HG03469 (cell line): Measurements from ENCODE around the gene MCAT.

Experiments
- ATAC-seq: cut with Tn5 transposase; IDR thresholded peaks from one replicate; pipeline ENCODE4 v1.9.1; 2021; ENCODE audit warnings: mild to moderate bottlenecking, moderate library complexity, moderate number of reproducible peaks; ENCODE audit not compliant: unreplicated experiment

The MCAT gene, protein sequence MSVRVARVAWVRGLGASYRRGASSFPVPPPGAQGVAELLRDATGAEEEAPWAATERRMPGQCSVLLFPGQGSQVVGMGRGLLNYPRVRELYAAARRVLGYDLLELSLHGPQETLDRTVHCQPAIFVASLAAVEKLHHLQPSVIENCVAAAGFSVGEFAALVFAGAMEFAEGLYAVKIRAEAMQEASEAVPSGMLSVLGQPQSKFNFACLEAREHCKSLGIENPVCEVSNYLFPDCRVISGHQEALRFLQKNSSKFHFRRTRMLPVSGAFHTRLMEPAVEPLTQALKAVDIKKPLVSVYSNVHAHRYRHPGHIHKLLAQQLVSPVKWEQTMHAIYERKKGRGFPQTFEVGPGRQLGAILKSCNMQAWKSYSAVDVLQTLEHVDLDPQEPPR

DNA sequence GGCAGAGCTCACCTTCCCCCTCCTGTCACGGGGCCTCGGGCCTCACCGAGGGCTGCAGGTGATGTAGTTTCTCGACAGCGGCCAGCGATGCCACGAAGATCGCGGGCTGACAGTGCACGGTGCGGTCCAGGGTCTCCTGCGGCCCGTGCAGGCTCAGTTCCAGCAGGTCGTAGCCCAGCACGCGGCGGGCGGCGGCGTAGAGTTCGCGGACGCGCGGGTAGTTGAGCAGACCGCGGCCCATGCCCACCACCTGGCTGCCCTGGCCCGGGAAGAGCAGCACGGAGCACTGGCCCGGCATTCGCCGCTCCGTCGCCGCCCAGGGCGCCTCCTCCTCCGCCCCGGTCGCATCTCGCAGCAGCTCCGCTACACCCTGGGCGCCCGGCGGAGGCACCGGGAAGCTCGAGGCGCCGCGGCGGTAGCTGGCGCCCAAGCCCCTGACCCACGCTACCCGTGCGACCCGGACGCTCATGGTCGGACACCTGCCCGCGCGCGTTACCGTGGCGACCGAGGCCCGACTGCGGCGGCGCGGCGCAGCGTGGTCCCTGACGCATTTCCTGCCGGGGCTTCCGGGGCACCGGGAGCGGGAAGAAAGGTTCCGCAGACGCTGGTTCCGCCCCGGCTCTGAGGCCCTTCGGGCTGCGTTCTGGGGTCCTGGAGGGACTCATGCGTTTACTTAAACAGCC is at the start of gene MCAT:
Gene MCAT, minus strand, starts transcription at position 519 of the 683 bp plus-strand sequence. Its CDS starts 50 bp downstream, at position 469.
- no peak for ATAC-seq

DNA sequence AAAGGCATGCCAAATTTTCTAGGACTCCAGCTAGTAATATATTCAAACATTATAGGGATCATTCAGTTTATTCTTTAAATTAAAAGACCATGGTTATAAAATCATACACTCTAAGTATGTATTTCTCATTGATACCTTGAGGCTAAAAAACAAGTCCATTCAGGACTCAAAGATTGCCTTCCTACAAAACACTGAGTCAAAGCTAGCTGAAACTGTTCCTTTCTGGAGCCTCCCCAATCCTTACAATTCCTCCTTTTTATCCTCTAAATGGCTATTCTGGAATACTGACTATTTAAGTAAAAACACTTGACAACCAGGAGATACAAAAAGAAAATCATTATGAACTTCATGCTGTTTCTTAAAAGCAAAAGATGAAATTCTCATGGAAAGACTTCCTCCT is 48.6 kb upstream of the MCAT start:
- ATAC-seq, result no peak

DNA sequence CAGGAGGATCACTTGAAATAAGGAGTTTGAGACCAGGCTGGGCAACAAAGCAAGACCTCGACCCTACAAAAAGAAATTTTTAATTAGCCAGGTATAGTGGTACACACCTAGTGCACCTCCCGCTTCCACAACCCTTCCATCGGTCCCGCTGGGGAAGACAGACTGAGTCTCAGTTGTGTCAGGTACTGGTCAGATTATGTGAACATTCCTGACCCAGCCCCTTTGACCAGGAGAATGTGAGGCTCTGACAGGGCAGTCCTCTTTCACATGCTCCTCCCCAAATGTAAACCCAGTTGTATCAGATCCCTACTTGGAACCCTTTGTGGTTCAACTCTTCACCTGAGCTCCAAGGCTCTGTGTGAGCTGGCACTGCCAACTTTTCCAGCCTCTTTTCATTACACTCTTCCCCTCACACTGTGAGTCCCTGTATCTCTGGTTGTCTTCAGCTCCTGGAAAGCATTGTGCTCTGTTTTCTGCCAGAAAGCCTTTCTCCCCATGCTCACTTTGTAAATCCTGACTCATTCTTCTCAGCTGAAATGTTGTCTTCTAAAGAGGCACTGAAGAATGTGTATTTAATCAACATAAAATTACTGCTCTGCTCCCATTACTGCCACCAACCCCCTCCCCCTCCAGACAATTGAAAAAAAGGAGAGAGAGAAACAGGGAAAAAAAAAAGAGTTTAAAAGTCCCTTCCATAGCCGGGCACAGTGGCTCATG is 45.8 kb upstream of the MCAT start:
- ATAC-seq, result no peak

DNA sequence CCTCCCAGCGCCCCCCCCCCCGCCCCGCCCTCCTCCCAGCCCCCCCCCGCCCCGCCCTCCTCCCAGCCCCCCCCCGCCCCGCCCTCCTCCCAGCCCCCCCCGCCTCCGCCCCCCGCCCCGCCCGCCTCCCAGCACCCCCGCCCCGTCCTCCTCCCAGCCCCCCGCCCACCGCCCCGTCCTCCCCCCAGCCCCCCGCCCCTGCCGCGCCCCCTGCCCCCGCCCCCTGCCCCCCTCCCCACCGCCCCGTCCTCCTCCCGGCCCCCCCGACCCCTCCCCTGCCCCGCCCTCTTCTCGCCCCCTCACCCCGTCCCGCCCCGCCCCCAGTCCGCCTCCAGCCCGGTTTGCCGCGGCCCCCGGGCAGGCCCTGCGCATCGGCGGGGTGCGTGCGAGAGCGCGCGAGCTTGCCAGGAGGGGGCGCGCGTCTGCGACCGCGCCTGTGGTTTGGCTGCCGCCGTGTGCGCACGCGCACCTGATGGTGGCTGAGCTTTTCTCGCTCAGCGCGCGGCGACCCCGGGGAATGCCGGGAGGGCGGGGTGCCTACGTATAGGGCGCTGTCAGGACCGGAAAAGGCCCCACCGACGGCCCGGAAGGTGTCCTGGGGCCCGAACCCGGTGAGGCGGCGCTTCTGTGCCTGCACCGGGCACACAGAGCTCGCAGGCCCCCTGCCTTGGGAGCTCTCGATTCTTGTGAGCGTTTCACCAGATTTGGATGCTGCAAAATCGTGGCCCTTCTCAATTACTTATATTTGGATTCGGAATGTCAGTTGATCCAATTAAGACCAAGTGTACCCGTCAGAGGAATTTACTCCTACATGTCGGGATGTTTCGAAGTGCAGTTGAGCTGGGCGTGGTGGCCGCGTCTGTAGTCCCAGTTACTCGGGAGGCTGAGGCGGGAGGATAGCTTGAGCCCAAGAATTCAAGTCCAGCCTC is 44.2 kb upstream of the MCAT start:
- ATAC-seq, result peak; percentile 66

DNA sequence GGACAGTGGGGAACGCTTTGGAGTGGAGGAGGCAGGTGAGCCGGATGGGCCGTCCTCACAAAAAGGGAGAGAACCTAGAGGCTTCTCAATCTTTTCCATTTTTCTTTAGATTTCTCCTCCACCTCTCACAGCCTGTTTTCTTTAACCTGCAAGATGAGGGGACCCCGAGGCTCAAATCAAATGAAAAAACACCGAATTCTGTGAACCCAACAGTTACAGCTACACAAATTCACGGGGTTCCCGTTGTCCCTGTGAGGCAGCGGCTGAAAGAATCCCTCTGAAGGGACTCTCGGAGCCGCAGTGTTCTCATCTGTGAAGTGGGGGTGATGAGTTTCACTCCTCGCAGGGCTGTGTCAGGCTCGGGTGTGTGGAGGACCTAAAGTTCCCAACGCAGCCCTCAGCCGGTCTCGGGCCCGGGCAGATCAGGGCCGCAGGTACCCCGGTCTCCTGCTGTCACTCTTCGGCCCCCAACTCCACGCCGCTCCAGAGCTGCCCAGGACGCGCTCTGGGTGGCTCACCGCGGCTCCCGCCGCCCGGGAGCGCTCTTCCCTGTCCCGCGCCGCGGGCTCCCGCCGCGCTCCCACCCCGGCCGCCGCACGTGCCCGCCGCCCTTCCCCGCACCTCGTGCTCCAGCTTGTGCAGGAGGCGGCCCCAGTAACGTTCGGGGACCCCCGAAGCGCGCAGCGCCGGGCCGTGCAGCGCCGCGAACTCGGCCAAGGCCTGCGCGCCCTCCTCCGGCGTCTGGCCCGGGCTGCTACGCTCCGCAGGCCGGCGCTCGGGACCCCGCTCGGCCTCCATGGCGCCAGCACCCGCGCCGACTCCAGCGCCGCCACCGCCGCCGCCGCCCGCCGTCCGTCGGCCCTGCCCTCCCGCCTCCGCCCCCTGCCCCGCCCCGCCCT is 43.3 kb upstream of the MCAT start, which contains the start of gene TTLL12:
Gene TTLL12, minus strand, starts transcription at position 863 of the 899 bp plus-strand sequence. Its CDS starts 65 bp downstream, at position 798.
- ATAC-seq, result no peak

DNA sequence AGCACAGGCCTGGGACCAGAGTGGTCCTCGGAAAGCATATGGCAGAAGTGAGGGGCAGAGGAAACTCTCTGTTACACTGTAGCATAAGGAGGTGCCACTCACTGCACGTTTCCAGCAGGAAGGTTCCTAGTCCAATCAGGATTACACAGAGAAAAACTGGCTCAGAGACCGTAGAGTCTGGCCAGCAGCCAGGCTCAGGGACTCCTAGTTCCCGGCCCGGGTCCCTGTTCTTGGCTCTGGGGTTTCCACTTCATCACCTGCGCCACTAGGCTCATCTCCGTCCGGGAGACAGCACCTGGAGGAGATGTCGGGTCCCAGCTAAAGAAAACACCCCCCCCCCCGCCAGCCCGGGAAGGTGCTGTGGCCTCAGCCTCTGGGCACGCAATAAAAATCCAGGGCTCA is 42.7 kb upstream of the MCAT start:
- no peak for ATAC-seq

DNA sequence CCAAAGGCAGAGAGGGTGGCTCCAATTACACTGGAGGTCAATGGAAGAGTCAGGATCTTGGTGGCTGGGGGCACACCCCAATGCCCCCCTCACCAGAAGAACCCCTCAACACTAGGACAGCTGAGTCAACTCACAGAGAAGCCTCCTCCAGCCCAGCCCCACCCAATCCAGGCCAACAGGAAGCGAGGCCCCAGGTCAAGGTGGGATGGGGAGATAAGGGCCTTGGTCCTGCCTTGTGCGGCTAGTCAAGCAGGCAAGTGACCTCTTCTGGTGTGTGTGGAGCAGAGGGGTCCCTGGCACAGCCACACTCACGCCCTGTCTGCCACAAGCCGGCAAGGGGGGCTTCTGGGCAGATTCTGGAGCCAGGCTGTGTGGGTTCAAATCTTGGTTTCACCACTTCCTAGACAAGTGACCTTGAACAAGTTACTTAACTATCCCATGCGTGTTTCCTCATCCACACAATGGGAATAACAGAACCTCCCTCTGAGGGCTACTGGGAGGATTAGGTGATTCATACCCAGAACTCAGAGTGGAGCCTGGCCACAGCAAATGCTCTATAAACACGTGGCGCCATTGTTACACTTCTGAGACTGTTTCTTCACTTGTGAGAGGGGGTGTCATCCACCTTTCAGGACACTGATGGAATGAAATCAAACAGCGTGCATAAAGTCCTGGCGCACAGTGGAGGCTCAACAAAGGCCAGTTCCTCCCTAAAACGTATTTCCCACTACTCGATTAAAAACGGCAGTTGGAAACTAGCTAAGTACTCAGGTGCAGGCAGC is 40.5 kb upstream of the MCAT start:
- no peak for ATAC-seq

DNA sequence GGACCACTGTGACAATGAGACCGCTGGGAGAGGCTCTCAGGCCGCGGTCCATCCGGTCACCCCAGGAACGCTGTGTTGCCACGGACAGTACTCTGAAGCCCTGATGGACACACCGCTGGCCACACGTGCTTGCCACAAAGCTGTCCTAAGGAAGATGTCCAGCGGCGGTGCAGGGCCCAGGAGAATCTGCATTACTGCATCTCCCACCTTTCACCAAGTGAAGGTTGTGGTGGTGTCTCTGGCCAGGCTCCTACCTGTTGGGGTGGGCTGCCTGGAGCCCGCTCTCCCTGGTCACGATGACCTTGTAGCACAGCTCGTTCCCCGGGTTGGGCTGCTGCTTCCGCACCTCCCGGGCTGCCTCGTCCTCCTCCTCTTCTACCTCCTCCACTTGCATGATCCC is 39.5 kb upstream of the MCAT start:
- no peak for ATAC-seq

DNA sequence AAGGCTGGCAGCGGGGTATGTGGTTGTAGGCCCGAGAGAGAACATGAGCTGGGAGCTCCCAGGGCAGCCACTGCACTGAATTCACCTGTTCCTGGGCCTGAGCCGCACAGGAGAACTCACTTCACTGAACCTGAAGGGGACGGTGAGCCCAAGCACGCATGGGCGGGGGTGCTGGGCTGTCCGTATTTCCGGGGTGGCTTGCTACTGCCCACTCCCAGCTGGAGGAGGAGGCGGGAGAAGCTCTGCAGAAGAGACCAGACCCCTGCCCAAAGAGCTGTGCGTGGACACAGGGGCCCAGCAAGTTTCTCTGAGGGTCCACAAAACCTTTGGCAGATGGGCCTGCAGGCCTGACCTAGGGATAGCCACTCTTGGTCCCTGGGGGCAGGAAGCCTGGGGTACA is 38.9 kb upstream of the MCAT start:
- no peak for ATAC-seq

DNA sequence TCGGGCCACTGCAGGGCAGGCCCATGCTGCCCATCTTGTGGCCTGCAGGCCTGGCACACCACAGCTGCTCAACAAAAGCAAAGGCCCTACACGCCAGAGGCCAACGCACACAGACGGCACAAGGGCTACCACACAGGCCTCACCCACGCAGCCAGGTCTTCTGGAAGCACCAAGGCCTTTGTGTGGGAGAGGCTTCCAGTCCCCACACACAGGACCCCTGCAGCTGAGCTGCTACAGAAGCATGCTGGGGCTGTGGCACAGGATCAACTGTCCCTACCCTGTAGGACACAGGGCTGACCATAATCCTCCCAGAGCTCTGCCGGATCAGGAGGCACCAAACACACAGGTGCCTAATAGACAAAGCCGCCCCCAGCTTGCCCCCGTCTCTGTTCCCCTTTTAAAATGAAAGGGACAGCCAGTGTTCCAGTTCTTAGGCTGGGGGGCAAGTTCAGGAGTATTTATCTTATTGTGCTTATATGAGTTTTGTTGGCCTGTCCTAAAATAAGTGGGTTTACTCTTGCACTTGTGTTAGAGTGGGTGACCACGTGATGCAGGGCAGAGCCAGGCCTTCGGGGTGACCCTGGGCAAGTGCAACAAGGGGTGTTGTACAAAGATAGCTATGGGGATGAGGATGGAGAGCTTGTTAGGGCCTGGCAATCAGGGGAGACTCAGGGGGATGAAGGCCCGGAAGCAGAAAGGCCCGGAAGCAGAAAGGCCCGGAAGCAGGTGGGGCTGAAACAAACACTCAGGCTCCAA is 38.3 kb upstream of the MCAT start:
- ATAC-seq, result no peak

DNA sequence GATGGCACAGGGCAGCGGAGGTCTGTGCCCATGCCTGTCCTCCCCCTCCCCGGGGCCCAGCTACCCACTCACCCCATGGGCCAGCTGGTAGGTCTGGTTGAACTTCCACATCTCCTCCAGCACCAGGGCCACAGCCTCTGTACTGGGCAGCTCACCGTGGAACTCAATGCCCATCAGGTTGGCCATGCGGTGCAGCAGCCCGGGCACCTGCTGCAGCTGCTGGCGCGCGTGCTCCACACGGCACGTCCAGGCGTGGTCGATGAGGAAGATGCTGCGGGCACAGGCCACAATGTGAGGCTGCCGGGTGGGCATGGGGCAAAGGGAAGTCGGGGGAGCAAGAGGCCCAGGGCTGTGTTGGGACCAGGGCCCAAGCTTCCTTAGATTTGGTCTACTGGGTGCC is 37.5 kb upstream of the MCAT start:
- no peak for ATAC-seq

DNA sequence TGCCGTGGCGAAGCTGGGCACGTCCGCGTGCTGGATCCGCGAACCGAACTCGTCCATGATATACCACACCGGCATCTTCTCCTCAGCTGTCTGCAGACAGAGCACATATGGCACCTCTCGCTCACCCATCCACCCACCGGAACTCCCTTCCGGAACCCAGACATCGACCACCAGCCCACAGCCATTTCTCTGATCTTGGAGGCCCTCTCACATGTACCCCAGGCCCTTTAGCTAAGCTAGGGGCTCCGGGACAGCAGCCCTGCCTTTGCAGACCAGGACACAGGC is 36.7 kb upstream of the MCAT start:
- ATAC-seq, result no peak

DNA sequence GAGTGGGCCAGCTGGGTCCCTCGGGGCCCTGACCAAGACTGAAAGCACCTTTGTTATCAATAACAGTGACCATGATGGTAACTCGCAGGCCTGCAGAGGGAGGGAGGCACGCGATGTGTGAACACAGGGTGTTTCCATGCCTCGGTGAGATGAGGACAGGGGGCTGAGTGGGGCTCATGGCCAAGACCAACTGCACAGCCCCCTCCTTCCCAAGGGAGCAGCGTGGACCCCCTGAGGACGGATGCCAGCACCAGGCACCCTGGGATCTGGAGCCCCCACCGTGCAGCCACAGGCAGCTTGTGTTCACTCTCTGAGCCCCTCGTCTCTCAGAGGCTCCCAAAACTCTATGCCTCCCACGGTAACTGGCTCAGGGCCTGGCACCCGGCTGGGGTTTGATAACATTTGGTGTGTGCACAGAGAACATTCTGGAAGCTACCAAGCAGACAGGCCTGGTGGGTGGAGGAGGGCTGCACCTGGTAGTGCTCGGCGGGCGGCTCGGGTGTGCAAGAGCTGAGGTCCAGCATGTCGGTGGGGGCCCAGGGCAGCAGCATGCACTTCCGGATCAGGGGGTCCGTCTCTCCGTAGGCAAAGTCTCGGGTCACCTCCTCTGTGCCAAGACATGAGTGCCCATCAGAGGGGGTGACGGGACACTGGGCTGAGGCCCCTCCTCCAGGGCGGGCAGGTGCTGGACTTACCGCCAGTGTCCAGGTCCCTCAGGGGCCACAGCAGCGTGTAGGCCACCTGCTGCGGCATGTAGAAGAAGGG is 36.1 kb upstream of the MCAT start:
- ATAC-seq, result no peak

DNA sequence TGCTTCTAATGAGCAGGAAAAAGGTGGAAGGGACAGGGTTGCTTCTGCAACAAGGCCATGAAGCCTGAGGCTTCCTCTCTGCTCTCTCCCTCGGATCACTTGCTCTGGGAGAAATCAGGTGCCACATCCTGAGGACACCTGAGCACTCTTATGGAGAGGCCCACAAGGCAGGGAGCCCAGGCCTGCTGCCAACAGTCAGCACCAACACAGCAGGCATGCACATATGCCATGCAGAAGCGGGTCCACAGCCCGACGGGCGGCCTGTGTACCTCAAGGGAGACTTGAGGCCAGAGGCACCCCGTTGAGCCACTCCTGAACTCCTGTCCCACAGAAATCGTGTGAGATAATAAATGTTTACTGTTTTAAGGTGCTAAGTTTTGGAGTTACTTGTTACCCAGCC is 34.3 kb upstream of the MCAT start:
- ATAC-seq, result no peak

DNA sequence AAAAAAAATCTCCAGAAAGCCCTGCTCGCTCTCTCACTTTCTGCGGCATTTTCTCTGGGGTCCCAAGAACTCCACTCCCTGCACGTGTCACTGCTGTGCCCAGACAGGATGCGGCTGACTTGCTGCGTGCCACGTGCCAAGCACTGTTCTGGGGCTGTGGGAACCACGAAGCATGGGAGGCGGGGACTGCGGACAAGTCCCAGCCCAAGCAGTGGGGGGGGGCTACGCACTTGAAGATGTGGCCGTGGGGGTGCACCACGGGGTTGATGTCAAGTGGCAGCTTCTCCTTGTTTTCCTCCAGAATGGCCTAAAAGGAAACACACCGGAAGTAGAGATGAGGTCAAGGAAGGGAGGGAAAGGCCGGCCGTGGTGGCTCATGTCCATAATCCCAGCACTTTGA is 32.9 kb upstream of the MCAT start:
- ATAC-seq, result no peak

DNA sequence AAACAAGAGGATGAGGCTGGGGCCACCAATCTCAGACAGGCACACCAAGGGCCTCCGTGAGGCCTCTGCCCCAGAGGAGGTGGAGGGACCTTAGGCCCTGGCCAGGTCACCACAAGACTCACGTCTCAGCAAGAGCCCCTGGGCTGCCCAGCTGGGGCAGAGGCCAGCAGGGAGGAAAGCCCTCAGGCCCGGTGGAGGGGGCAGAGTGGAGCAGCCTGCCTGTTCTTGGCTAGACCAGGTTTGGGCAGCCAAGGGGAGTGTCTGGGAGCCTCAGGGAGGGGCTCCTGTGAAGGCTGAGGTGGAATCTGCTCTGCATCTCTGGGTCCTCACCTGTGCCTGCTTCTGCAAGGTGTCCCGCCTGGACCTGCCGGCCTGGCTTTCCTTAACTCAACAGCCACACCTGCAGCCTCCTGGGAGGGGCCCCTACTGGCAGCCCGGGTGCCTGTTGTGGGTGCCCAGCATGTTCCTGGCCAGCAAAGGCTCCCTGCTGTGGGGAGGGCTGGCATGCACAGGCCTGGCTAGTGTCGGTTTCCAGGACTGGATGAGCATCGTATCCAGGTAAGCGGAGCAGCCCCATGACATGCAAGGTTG is 31.8 kb upstream of the MCAT start:
- no peak for ATAC-seq
